GM18498 (cell line): ENCODE data around the gene ADARB2.

Experiments used
- ATAC-seq: cut with Tn5 transposase; IDR thresholded peaks from one replicate; pipeline ENCODE4 v1.9.1; 2021; ENCODE audit warnings: mild to moderate bottlenecking, moderate library complexity; ENCODE audit not compliant: unreplicated experiment

Gene ADARB2

GRCh38 chr10:1687190-1687589 is 50.1 kb downstream of the ADARB2 start:
- ATAC-seq = no peak

GRCh38 chr10:1686491-1686749 is 50.9 kb downstream of the ADARB2 start:
- ATAC-seq = no peak

- ATAC-seq = no peak
Measured at GRCh38 chr10:1685699-1686490, 51.4 kb downstream of the ADARB2 start.

- ATAC-seq = no peak
Measured at GRCh38 chr10:1684991-1685390, 52.3 kb downstream of the ADARB2 start.

GRCh38 chr10:1683649-1684048 is 53.7 kb downstream of the ADARB2 start:
- ATAC-seq = no peak

GRCh38 chr10:1679821-1680650 is 57.3 kb downstream of the ADARB2 start:
- ATAC-seq = no peak

- ATAC-seq = no peak
Measured at GRCh38 chr10:1678084-1678483, 59.2 kb downstream of the ADARB2 start.

GRCh38 chr10:1677307-1677939 is 59.9 kb downstream of the ADARB2 start:
- no peak for ATAC-seq

- peak; percentile 61 for ATAC-seq
Measured at GRCh38 chr10:1674501-1674900, 62.8 kb downstream of the ADARB2 start.

GRCh38 chr10:1673568-1674345 is 63.6 kb downstream of the ADARB2 start:
- ATAC-seq = no peak

- no peak for ATAC-seq
Measured at GRCh38 chr10:1672001-1672781, 65.1 kb downstream of the ADARB2 start.

GRCh38 chr10:1671366-1672000 is 65.8 kb downstream of the ADARB2 start:
- ATAC-seq = no peak

- no peak for ATAC-seq
Measured at GRCh38 chr10:1670541-1671365, 66.6 kb downstream of the ADARB2 start.

GRCh38 chr10:1669433-1669832 is 67.9 kb downstream of the ADARB2 start:
- no peak for ATAC-seq

GRCh38 chr10:1668399-1668798 is 68.9 kb downstream of the ADARB2 start:
- ATAC-seq = no peak

GRCh38 chr10:1667392-1667791 is 69.9 kb downstream of the ADARB2 start:
- no peak for ATAC-seq

GRCh38 chr10:1666147-1666546 is 71.2 kb downstream of the ADARB2 start:
- ATAC-seq = no peak

- ATAC-seq = no peak
Measured at GRCh38 chr10:1665681-1666080, 71.6 kb downstream of the ADARB2 start.

- ATAC-seq = no peak
Measured at GRCh38 chr10:1665021-1665661, 72.2 kb downstream of the ADARB2 start.
